NB4 (cell line): ENCODE data around the gene WNT5A.

Experiments
- DNase-seq: peaks from one replicate; pipeline ENCODE4 v3.0.0; 2010; ENCODE audit warnings: low read depth
- H3K4me3 ChIP-seq: one replicate; pipeline ENCODE4 v1.5.1; 2011; ENCODE audit warnings: mild to moderate bottlenecking, low read depth, low read length, moderate library complexity
- MYC ChIP-seq: IDR thresholded peaks from 2 replicates; pipeline ENCODE4 v1.6.1; 2011; ENCODE audit warnings: low read depth, low read length
- POLR2A ChIP-seq: IDR thresholded peaks from 2 replicates; pipeline ENCODE4 v1.6.1; 2011; ENCODE audit warnings: mild to moderate bottlenecking; ENCODE audit not compliant: insufficient read length; ENCODE audit errors: extremely low read depth
- TF ChIP-seq, protein P1 (sequence below): IDR thresholded peaks from one replicate; pipeline ENCODE4 v1.5.1; 2012; ENCODE audit warnings: low read depth, low read length
- TF ChIP-seq, protein P2 (sequence below): IDR thresholded peaks from 2 replicates; pipeline ENCODE4 v1.6.1; 2011; ENCODE audit warnings: low read depth, low read length

WNT5A gene

DNA sequence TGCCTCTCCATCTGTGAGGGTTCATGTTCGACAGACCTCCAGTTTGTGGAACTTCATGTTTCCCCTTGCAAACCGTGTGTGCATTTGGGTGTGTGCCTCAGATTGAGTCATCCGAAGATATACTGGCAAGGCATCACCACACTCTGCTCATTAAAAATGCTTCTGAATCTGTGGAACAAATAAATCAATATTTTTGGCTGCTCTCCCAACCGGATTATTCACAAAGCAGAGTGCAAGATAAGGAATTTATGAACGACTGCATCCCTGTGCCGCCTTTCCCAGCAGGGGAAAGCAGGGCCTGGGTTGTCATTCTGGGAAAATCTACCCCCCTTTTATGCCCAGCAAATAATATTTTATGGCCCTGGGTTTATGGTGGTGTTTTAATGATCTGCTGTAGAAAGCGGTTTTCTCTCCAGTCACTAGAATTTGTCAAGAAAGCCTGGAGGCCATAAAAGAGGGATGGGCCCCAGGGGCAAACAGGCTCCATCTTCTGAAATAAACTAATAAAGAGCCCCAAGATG, 4.2 kb upstream of the WNT5A start:
- H3K4me3 ChIP-seq = no peak overlapping the region
- no peak for TF ChIP-seq MYC
- TF ChIP-seq POLR2A = no peak
- TF ChIP-seq, protein P1, sequence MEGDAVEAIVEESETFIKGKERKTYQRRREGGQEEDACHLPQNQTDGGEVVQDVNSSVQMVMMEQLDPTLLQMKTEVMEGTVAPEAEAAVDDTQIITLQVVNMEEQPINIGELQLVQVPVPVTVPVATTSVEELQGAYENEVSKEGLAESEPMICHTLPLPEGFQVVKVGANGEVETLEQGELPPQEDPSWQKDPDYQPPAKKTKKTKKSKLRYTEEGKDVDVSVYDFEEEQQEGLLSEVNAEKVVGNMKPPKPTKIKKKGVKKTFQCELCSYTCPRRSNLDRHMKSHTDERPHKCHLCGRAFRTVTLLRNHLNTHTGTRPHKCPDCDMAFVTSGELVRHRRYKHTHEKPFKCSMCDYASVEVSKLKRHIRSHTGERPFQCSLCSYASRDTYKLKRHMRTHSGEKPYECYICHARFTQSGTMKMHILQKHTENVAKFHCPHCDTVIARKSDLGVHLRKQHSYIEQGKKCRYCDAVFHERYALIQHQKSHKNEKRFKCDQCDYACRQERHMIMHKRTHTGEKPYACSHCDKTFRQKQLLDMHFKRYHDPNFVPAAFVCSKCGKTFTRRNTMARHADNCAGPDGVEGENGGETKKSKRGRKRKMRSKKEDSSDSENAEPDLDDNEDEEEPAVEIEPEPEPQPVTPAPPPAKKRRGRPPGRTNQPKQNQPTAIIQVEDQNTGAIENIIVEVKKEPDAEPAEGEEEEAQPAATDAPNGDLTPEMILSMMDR = no peak
- TF ChIP-seq, protein P2, sequence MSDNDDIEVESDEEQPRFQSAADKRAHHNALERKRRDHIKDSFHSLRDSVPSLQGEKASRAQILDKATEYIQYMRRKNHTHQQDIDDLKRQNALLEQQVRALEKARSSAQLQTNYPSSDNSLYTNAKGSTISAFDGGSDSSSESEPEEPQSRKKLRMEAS = no peak
- DNase-seq = no peak

DNA sequence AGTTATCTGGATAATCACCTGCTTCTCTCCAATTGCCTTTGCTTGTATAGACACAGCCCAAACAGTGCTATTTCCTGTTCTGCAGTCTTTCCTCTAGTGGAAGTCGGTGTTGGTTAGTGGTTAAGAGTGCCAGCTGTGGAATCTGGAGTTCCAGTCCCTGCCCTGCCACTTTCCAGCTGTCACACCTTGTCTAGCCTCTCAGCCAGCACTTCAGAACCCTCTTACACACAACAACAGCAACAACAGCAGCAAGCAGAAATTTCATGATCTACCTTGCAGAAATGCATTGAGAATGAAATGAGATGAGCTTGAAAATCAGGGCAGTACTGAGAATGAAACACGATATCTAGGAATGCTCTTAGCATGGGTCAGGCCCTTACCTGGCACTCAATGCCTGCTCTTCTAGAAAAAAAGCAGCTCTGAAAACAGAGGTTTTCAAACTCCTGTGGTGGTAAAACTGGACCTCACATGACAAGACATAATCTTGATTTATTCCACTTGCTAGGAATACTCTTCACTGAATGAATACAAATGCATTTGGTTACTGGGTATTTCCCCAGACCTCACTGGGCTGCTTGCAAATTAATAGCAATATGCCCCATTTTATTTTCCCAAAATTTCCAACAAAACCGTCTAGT, 3.3 kb upstream of the WNT5A start:
- no peak overlapping the region for H3K4me3 ChIP-seq
- DNase-seq = no peak
- TF ChIP-seq, protein P1 = no peak
- no peak for TF ChIP-seq MYC
- TF ChIP-seq POLR2A = no peak
- TF ChIP-seq, protein P2 = no peak

DNA sequence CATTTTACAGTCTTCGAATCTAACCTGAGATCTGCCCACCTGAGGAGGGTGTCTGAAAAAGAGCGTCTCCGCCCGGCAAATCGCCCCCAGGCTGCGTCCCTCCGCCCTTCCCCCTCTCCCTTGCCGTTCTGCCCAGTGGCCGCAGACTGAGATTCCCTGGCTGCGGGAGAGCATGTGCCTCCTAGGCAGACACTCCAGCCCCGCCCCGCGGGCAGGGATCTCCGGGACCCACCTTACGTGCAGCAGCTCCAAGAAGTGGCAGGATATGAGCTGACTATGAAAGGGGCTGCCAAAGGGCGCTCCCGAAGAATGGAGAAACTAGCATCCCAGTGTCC, 2.7 kb upstream of the WNT5A start:
- DNase-seq = no peak
- no peak overlapping the region for H3K4me3 ChIP-seq
- no peak for TF ChIP-seq MYC
- TF ChIP-seq POLR2A = no peak
- TF ChIP-seq, protein P1 = no peak
- TF ChIP-seq, protein P2 = no peak

DNA sequence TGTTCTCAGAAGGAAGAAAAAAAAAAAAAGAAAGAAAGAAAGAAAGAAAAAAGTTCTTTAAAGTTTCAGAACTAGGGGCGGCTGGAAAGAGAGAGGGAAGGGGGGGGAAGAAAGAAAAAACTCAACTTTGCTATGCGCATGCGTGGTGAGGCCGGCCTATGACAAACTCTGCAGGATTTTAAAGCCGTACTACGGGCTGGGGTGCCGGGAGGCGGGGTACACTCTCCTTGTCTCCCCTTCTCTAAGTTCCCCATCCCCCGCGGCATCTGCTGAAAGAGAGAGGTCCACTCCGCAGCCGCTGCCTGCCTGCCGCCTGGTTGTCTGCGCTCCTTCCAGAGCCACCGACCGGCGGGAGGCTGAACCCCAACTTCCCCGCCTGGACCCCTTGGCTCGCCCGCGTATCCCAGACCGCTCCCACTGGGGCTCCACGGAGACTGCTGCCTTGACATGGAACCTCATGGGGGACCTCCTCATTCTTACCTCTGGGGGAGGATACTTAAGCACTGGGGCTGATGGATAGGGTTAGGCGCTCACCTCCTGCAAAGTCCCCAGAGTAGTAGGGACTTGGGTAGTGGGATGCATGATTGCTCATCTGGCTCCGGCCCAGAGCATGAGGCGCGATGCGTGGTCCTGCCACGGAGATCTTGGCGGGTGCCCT, 1.4 kb upstream of the WNT5A start:
- no peak overlapping the region for H3K4me3 ChIP-seq
- DNase-seq = no peak
- TF ChIP-seq POLR2A = no peak

DNA sequence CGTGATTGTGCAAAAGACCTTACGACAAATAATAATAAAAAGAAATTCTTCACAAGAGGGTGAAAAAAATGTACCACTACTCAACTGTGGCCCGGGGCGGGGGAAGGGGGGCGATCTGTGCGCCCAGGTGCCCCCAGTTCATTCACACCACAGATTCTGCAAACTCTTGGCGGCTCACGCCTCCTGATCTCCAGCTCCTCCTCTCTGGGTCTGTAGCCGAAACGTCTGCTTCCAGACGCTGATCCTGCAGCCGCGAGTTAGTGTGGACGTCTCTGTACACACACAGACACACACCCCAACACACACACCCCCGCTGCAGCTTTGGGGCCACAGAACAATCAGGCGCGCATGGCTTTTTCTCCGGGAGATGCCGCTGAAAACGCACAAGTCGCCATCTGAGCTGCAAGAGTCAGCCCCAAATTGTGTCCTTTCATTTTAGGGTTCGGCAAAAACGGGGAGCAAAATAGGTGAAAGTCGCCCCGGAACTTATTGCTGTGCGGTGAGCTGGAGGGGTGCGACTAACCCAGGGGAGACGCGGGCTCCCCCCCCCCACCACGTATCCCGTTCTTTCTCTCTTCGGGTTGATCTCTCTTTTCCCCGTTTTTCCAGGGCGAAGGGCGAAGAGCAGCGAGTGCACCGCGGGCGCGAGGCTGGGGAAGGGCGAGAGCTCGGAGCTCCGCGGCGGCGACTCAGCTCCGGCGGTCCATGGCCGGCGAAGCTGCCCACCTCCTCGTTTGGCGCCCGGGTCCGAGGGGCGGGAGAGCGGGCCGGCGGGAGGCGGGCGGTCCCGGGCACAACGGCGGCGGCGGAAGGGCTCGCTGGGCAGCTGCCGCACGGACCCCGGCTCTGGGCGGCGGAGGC, 505 bp upstream of the WNT5A start:
- H3K4me3 ChIP-seq = no peak overlapping the region

More for the DNA sequence above, 505 bp upstream of the WNT5A start:
- DNase-seq = no peak
- TF ChIP-seq, protein P2 = no peak
- TF ChIP-seq, protein P1 = no peak
- TF ChIP-seq POLR2A = no peak
- no peak for TF ChIP-seq MYC
